H9 (cell line): ENCODE results near the gene SNTG2. TPM values are rescaled to one million over a fixed set of nuclear protein-coding genes. Genes with fewer than 3 reads are reported as not detected.

ENCODE experiments used
- DNase-seq: peaks from one replicate; pipeline ENCODE4 v3.0.0-alpha.2; 2017
- H2AFZ ChIP-seq: one replicate; pipeline ENCODE4 v1.6.1; 2013; ENCODE audit warnings: mild to moderate bottlenecking, low read length, control low read depth, moderate library complexity
- H2AK5ac ChIP-seq: 2 replicates; pipeline ENCODE4 v1.6.1; 2013; ENCODE audit warnings: low read length, control low read depth, mixed read lengths; ENCODE audit not compliant: insufficient read length
- H2BK120ac ChIP-seq: one replicate; pipeline ENCODE4 v1.6.1; 2013; ENCODE audit warnings: low read depth, mild to moderate bottlenecking, low read length, control low read depth, inconsistent platforms; ENCODE audit not compliant: poor library complexity, severe bottlenecking
- H2BK12ac ChIP-seq: 2 replicates; pipeline ENCODE4 v1.6.1; 2013; ENCODE audit warnings: low read length, control low read depth, mixed read lengths, low read depth; ENCODE audit not compliant: insufficient read length
- H2BK15ac ChIP-seq: 2 replicates; pipeline ENCODE4 v1.6.1; 2013; ENCODE audit warnings: low read depth, low read length, control low read depth
- H2BK20ac ChIP-seq: one replicate; pipeline ENCODE4 v1.6.1; 2013; ENCODE audit warnings: low read depth, mild to moderate bottlenecking, low read length, control low read depth, inconsistent platforms; ENCODE audit not compliant: poor library complexity, severe bottlenecking
- H2BK5ac ChIP-seq: 2 replicates; pipeline ENCODE4 v1.6.1; 2013; ENCODE audit warnings: low read length, control low read depth, mixed read lengths; ENCODE audit not compliant: insufficient read length
- H3K14ac ChIP-seq: 2 replicates; pipeline ENCODE4 v1.6.1; 2013; ENCODE audit warnings: low read length, control low read depth; ENCODE audit not compliant: insufficient read depth
- H3K18ac ChIP-seq: 2 replicates; pipeline ENCODE4 v1.6.1; 2013; ENCODE audit warnings: low read depth, mild to moderate bottlenecking, mixed read lengths, low read length, control low read depth; ENCODE audit not compliant: insufficient read length
- H3K23ac ChIP-seq: 2 replicates; pipeline ENCODE4 v1.6.1; 2013; ENCODE audit warnings: low read length, control low read depth, mixed read lengths, low read depth; ENCODE audit not compliant: insufficient read length
- H3K23me2 ChIP-seq: 2 replicates; pipeline ENCODE4 v1.6.1; 2013; ENCODE audit warnings: low read depth, mild to moderate bottlenecking, mixed read lengths, low read length, control low read depth; ENCODE audit not compliant: insufficient read length, poor library complexity, severe bottlenecking
- H3K27ac ChIP-seq: 2 replicates; pipeline ENCODE4 v1.5.1; 2013; ENCODE audit warnings: low read length, control low read depth, mixed read lengths, low read depth; ENCODE audit not compliant: insufficient read length
- H3K27me3 ChIP-seq: 2 replicates; pipeline ENCODE4 v1.6.1; 2013; ENCODE audit warnings: low read length, control low read depth, inconsistent platforms; ENCODE audit not compliant: insufficient read depth
- H3K4ac ChIP-seq: 2 replicates; pipeline ENCODE4 v1.6.1; 2013; ENCODE audit warnings: low read depth, mild to moderate bottlenecking, control low read depth, inconsistent platforms, low read length, moderate library complexity
- H3K4me1 ChIP-seq: 2 replicates; pipeline ENCODE4 v1.6.1; 2013; ENCODE audit warnings: low read length, control low read depth, inconsistent platforms; ENCODE audit not compliant: insufficient read depth
- H3K4me2 ChIP-seq: 2 replicates; pipeline ENCODE4 v1.6.1; 2013; ENCODE audit warnings: low read length, control low read depth, mixed read lengths; ENCODE audit not compliant: insufficient read length, insufficient read depth
- H3K56ac ChIP-seq: 2 replicates; pipeline ENCODE4 v1.6.1; 2013; ENCODE audit warnings: low read depth, mild to moderate bottlenecking, mixed read lengths, low read length, control low read depth; ENCODE audit not compliant: insufficient read length
- H3K79me1 ChIP-seq: 2 replicates; pipeline ENCODE4 v1.6.1; 2013; ENCODE audit warnings: low read depth, mild to moderate bottlenecking, moderate library complexity, low read length, control low read depth, inconsistent platforms; ENCODE audit not compliant: insufficient read depth, poor library complexity, severe bottlenecking
- H3K79me2 ChIP-seq: 2 replicates; pipeline ENCODE4 v1.6.1; 2013; ENCODE audit warnings: low read length, control low read depth, inconsistent platforms; ENCODE audit not compliant: insufficient read depth
- H3K9ac ChIP-seq: 2 replicates; pipeline ENCODE4 v1.6.1; 2013; ENCODE audit warnings: low read length, control low read depth, mixed read lengths; ENCODE audit not compliant: insufficient read length; ENCODE audit errors: extremely low read depth
- H3K9me3 ChIP-seq: one replicate; pipeline ENCODE4 v1.6.1; 2013; ENCODE audit warnings: low read depth, low read length, inconsistent platforms; ENCODE audit not compliant: control insufficient read depth
- H3T11ph ChIP-seq: one replicate; pipeline ENCODE4 v1.6.1; 2013; ENCODE audit warnings: mild to moderate bottlenecking, low read length, control low read depth, inconsistent platforms
- H4K20me1 ChIP-seq: one replicate; pipeline ENCODE4 v1.6.1; 2013; ENCODE audit not compliant: control insufficient read depth, insufficient read length, insufficient read depth
- H4K5ac ChIP-seq: 2 replicates; pipeline ENCODE4 v1.6.1; 2013; ENCODE audit warnings: low read depth, mild to moderate bottlenecking, mixed read lengths, low read length, control low read depth; ENCODE audit not compliant: insufficient read length
- H4K8ac ChIP-seq: replicated peaks from 2 replicates; pipeline ENCODE4 v1.6.1; 2013; ENCODE audit warnings: low read length, control low read depth, mixed read lengths, low read depth; ENCODE audit not compliant: insufficient read length
- H4K91ac ChIP-seq: 2 replicates; pipeline ENCODE4 v1.6.1; 2013; ENCODE audit warnings: low read depth, mild to moderate bottlenecking, moderate library complexity, mixed read lengths, low read length, control low read depth; ENCODE audit not compliant: insufficient read length
- H3K27ac Mint-ChIP-seq, 3 experiments: 2 replicates in 2 of 3; 3 replicates in 1 of 3; pipeline ENCODE4 v1.8.0; 2020 to 2021; ENCODE audit warnings: mixed read lengths in 3 of 3, mild to moderate bottlenecking in 1 of 3, moderate library complexity in 1 of 3
- H3K27me3 Mint-ChIP-seq: 2 replicates; pipeline ENCODE4 v1.8.0; 2021; ENCODE audit warnings: low read depth, mild to moderate bottlenecking, moderate library complexity, mixed read lengths
- H3K36me3 Mint-ChIP-seq, 3 experiments: 2 replicates in 2 of 3; 3 replicates in 1 of 3; pipeline ENCODE4 v1.8.0; 2020 to 2021; ENCODE audit warnings: low read depth in 3 of 3, mixed read lengths in 3 of 3; ENCODE audit not compliant: insufficient read depth in 1 of 3
- H3K4me1 Mint-ChIP-seq, 2 experiments: 2 replicates each; pipeline ENCODE4 v1.8.0; 2020; ENCODE audit warnings: mixed read lengths in 2 of 2
- H3K4me3 Mint-ChIP-seq, 2 experiments: 2 replicates in 1 of 2; 3 replicates in 1 of 2; pipeline ENCODE4 v1.8.0; 2020 to 2021; ENCODE audit warnings: mild to moderate bottlenecking in 2 of 2, mixed read lengths in 2 of 2, moderate library complexity in 1 of 2
- H3K9me3 Mint-ChIP-seq, 2 experiments: 2 replicates in 1 of 2; 3 replicates in 1 of 2; pipeline ENCODE4 v1.8.0; 2020; ENCODE audit warnings: mild to moderate bottlenecking in 2 of 2, mixed read lengths in 2 of 2, moderate library complexity in 1 of 2
- CTCF ChIP-seq: fragments of 200-600 bp; sonication (generic); conservative IDR thresholded peaks from 3 replicates; pipeline ENCODE4 v1.8.0; 2021; ENCODE audit warnings: antibody characterized with exemption, mild to moderate bottlenecking
- WGBS: extraction: QIAGEN DNeasy Blood & Tissue Kit; methylation state at CpG from one replicate; pipeline ENCODE4 v1.1.7; 2013; ENCODE audit warnings: missing lambda C conversion rate, low lambda C conversion rate, mixed read lengths; ENCODE audit not compliant: insufficient read length; ENCODE audit errors: extremely low coverage; 5-methylcytosine and 5-hydroxymethylcytosine counted together
- total RNA-seq: library from RNA; stranded (reverse); gene quantifications from 2 replicates; pipeline ENCODE4 v1.2.1, GENCODE V29; 2021

The SNTG2 gene
- total RNA-seq, 1 experiment from 2014 or later, result 13.2 TPM

- no peaks in the 10 kb centered on the region for H4K20me1 ChIP-seq
- no peak overlapping the region for H4K91ac ChIP-seq
- Mint-ChIP-seq H3K27ac (peak overlapping the region; percentile 42 to 96 (median 62)), H3K9me3 (peaks cover 18 to 24% of the 10 kb centered on the region in 2 experiments), H3K27me3 (peaks cover 4% of the 10 kb centered on the region), H3K4me3 (no peak overlapping the region; a peak in 1 of 5 replicates), H3K36me3 (peaks cover 0 to 29% (median 14%) of the 10 kb centered on the region in 3 experiments; a peak in 6 of 7 replicates), H3K4me1 (peaks cover 28 to 31% of the 10 kb centered on the region in 2 experiments)
- no peak overlapping the region for H2BK15ac ChIP-seq
- H3K4me2 ChIP-seq, result peak overlapping the region; percentile 2
- no peak overlapping the region for H2BK20ac ChIP-seq
- no peaks in the 10 kb centered on the region for H3K9me3 ChIP-seq
- no peak overlapping the region for H3K23ac ChIP-seq
- no peak overlapping the region for H3K4ac ChIP-seq
- H3K27me3 ChIP-seq, result no peaks in the 10 kb centered on the region
- no CpG with 5 or more reads among the region's 12 CpGs for WGBS
- H3K79me1 ChIP-seq, result no peaks in the 10 kb centered on the region
- H3K14ac ChIP-seq, result no peak overlapping the region
- no peak overlapping the region for H4K5ac ChIP-seq
- H3K18ac ChIP-seq, result no peak overlapping the region
- H3K27ac ChIP-seq, result no peak overlapping the region
- no peak overlapping the region for H3T11ph ChIP-seq
- no peaks in the 10 kb centered on the region for H3K23me2 ChIP-seq
- no peak overlapping the region for H3K9ac ChIP-seq
- no peak overlapping the region for H2BK120ac ChIP-seq
- DNase-seq, result peak; percentile 33
- H2AFZ ChIP-seq, result no peak overlapping the region
- H3K4me1 ChIP-seq, result peaks cover 7% of the 10 kb centered on the region
- H2BK5ac ChIP-seq, result no peak overlapping the region
- no peak overlapping the region for H4K8ac ChIP-seq
- TF ChIP-seq CTCF, result no peak
- H2BK12ac ChIP-seq, result no peak overlapping the region
- no peak overlapping the region for H2AK5ac ChIP-seq
- H3K79me2 ChIP-seq, result no peaks in the 10 kb centered on the region
- no peak overlapping the region for H3K56ac ChIP-seq
Measured at GRCh38 chr2:904246-905024, 46.2 kb upstream of the SNTG2 start.
